GM18505 (cell line): ENCODE results near the gene LRRN2.

Experiments
- ATAC-seq: cut with Tn5 transposase; IDR thresholded peaks from one replicate; pipeline ENCODE4 v1.9.1; 2021; ENCODE audit not compliant: unreplicated experiment
- POLR2A ChIP-seq: IDR thresholded peaks from 4 replicates; pipeline ENCODE4 v1.6.1; 2011; ENCODE audit warnings: borderline replicate concordance; ENCODE audit not compliant: insufficient read depth, insufficient read length; ENCODE audit errors: extremely low read depth

LRRN2 gene

GRCh38 chr1:204673909-204674649 lies 11.5 kb downstream of the LRRN2 start:
- no peak for ATAC-seq

GRCh38 chr1:204673209-204673608 lies 12.3 kb downstream of the LRRN2 start:
- TF ChIP-seq POLR2A: no peak
- ATAC-seq: no peak

More at GRCh38 chr1:204673909-204674649, 11.5 kb downstream of the LRRN2 start:
- TF ChIP-seq POLR2A: no peak

GRCh38 chr1:204672482-204673121 lies 12.9 kb downstream of the LRRN2 start:
- no peak for ATAC-seq
- no peak for TF ChIP-seq POLR2A

GRCh38 chr1:204672069-204672468 lies 13.5 kb downstream of the LRRN2 start:
- TF ChIP-seq POLR2A: no peak
- no peak for ATAC-seq

- no peak for TF ChIP-seq POLR2A
- no peak for ATAC-seq
These were observed 15.2 kb downstream of the LRRN2 start for GRCh38 chr1:204670152-204670927.

GRCh38 chr1:204669579-204669978 lies 16.0 kb downstream of the LRRN2 start:
- no peak for ATAC-seq
- no peak for TF ChIP-seq POLR2A

GRCh38 chr1:204664384-204664651 lies 21.2 kb downstream of the LRRN2 start:
- TF ChIP-seq POLR2A: no peak
- ATAC-seq: no peak

GRCh38 chr1:204663644-204664383 lies 21.7 kb downstream of the LRRN2 start:
- no peak for ATAC-seq
- TF ChIP-seq POLR2A: no peak

GRCh38 chr1:204662530-204662929 lies 23.0 kb downstream of the LRRN2 start:
- ATAC-seq: no peak
- TF ChIP-seq POLR2A: no peak

GRCh38 chr1:204660509-204660908 lies 25.0 kb downstream of the LRRN2 start:
- TF ChIP-seq POLR2A: no peak
- ATAC-seq: no peak

- TF ChIP-seq POLR2A: no peak
- ATAC-seq: no peak
These were observed 26.5 kb downstream of the LRRN2 start for GRCh38 chr1:204659056-204659455.

GRCh38 chr1:204658295-204658694 lies 27.2 kb downstream of the LRRN2 start:
- no peak for ATAC-seq
- TF ChIP-seq POLR2A: no peak

- ATAC-seq: no peak
- TF ChIP-seq POLR2A: no peak
These were observed 31.8 kb downstream of the LRRN2 start for GRCh38 chr1:204653590-204654340.

GRCh38 chr1:204652497-204652896 lies 33.0 kb downstream of the LRRN2 start:
- ATAC-seq: no peak
- TF ChIP-seq POLR2A: no peak
